Loucy (cell line): ENCODE data around the gene PCDHGA5.

Source experiments
- EZH2phosphoT487 ChIP-seq: fragments of 200-600 bp; IDR thresholded peaks from 2 replicates; pipeline ENCODE4 v1.6.1; 2018; ENCODE audit warnings: antibody characterized with exemption, mild to moderate bottlenecking, moderate library complexity, borderline replicate concordance
- TF ChIP-seq, protein P1 (sequence below): fragments of 200-600 bp; sonication (generic); conservative IDR thresholded peaks from 2 replicates; pipeline ENCODE4 v1.5.1; 2014; ENCODE audit warnings: mild to moderate bottlenecking, antibody characterized with exemption, low read length

- TF ChIP-seq, protein P1, sequence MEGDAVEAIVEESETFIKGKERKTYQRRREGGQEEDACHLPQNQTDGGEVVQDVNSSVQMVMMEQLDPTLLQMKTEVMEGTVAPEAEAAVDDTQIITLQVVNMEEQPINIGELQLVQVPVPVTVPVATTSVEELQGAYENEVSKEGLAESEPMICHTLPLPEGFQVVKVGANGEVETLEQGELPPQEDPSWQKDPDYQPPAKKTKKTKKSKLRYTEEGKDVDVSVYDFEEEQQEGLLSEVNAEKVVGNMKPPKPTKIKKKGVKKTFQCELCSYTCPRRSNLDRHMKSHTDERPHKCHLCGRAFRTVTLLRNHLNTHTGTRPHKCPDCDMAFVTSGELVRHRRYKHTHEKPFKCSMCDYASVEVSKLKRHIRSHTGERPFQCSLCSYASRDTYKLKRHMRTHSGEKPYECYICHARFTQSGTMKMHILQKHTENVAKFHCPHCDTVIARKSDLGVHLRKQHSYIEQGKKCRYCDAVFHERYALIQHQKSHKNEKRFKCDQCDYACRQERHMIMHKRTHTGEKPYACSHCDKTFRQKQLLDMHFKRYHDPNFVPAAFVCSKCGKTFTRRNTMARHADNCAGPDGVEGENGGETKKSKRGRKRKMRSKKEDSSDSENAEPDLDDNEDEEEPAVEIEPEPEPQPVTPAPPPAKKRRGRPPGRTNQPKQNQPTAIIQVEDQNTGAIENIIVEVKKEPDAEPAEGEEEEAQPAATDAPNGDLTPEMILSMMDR = no peak
- no peak for TF ChIP-seq EZH2phosphoT487
Measured at GRCh38 chr5:141338538-141339306, 25.2 kb upstream of the PCDHGA5 start, which contains the start of gene PCDHGA2.
